CD1c-positive myeloid dendritic cell (primary cell): ENCODE results near the gene RNF135.
"Not testable (repeated sequence)": the region's sequence is repeated elsewhere in the genome, so short reads cannot be mapped to it uniquely, and the experiment has no call there.

Experiments used
- DNase-seq: peaks from one replicate; pipeline ENCODE4 v3.0.0-alpha.2; 2016; ENCODE audit errors: extremely low spot score

RNF135 gene, protein sequence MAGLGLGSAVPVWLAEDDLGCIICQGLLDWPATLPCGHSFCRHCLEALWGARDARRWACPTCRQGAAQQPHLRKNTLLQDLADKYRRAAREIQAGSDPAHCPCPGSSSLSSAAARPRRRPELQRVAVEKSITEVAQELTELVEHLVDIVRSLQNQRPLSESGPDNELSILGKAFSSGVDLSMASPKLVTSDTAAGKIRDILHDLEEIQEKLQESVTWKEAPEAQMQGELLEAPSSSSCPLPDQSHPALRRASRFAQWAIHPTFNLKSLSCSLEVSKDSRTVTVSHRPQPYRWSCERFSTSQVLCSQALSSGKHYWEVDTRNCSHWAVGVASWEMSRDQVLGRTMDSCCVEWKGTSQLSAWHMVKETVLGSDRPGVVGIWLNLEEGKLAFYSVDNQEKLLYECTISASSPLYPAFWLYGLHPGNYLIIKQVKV

GRCh38 chr17:30970831-30971567 is at the start of gene RNF135:
TSS of gene RNF135 (plus strand) at chr17:30971039. CDS start at chr17:30971074, 35 bp downstream.
- peak; percentile 76 for DNase-seq

DNA sequence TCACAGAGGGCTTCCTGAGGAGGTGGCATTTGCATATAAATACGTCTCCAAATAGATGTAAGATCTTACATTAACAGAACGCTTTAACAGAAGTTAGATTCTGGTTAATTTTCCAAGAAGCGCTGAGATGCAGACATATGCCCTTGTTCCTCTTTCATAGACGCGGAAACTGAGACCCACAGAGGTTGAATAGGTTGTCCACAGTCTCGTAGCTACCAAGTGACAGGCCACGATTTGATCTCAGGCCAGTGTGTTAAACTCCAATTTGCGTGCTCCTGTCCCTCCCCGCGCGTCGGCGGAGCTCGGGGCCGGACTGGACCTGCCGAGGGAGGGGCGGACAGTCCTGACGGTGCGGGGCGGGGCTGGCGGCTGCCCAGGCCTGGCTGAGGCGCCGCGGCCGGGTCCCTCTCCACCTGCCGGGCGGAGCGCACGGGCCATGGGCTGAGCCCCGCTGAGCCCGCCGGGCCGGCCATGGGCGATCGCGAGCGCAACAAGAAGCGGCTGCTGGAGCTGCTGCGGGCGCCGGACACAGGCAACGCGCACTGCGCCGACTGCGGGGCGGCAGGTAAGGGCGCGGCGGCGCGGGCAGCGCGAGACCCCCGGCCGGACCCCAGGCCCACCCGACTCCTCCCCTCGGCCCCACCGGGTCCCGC is 49.2 kb upstream of the RNF135 start, which contains the start of gene ADAP2:
ADAP2 (plus strand) TSS at position 402 of the 653 bp plus-strand sequence; CDS start at position 472, 70 bp downstream.
- DNase-seq = peak; percentile 84

GRCh38 chr17:30922235-30923030 is 48.4 kb upstream of the RNF135 start:
- DNase-seq = peak; percentile 32

- no peak for DNase-seq
These were observed 46.5 kb upstream of the RNF135 start for GRCh38 chr17:30924341-30924740.

GRCh38 chr17:30926516-30926915 is 44.3 kb upstream of the RNF135 start:
- DNase-seq = peak; percentile 51

GRCh38 chr17:30927756-30928155 is 43.1 kb upstream of the RNF135 start:
- no peak for DNase-seq

GRCh38 chr17:30928584-30928983 is 42.3 kb upstream of the RNF135 start:
- no peak for DNase-seq

- no peak for DNase-seq
These were observed 41.7 kb upstream of the RNF135 start for GRCh38 chr17:30929081-30929633.

GRCh38 chr17:30929861-30930260 is 41.0 kb upstream of the RNF135 start:
- not testable (repeated sequence) for DNase-seq

DNA sequence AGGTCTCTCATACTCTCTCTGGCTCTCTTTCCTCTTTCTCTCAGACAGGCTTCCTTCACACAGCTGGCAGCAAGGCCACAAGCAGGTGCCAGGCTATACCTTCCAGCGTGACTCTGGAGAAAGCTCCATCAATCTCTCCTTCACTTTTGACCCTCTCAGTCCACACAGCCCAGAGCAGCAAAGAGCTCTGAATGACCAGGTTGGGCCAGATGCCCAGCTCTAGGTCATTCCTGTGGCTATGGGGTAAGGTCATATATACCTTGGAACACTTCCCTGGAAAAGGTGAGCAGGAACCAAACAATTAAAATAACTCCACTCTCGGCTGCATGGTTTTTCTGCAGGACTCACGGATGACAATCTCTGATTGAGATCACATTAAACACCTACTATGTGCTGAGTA is 40.3 kb upstream of the RNF135 start:
- DNase-seq = no peak

DNA sequence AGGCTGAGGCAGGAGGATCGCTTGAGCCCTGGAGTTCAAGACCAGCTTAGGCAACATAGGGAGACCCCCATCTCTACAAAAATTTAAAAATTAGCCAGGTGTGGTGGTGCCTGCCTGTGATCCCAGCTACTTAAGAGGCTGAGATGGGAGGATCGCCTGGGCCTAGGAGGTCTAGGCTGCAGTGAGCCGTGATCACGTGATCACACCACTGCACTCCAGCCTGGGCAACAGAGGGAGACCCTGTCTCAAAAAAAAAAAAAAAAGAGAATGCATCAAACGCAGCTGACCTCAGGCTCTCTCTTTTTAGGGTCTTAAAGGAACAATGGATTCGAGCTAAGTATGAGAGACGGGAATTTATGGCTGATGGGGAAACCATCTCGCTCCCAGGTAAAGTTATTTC is 39.3 kb upstream of the RNF135 start:
- not testable (repeated sequence) for DNase-seq

- no peak for DNase-seq
These were observed 36.9 kb upstream of the RNF135 start for GRCh38 chr17:30933966-30934365.

GRCh38 chr17:30939051-30939689 is 31.7 kb upstream of the RNF135 start:
- no peak for DNase-seq

DNA sequence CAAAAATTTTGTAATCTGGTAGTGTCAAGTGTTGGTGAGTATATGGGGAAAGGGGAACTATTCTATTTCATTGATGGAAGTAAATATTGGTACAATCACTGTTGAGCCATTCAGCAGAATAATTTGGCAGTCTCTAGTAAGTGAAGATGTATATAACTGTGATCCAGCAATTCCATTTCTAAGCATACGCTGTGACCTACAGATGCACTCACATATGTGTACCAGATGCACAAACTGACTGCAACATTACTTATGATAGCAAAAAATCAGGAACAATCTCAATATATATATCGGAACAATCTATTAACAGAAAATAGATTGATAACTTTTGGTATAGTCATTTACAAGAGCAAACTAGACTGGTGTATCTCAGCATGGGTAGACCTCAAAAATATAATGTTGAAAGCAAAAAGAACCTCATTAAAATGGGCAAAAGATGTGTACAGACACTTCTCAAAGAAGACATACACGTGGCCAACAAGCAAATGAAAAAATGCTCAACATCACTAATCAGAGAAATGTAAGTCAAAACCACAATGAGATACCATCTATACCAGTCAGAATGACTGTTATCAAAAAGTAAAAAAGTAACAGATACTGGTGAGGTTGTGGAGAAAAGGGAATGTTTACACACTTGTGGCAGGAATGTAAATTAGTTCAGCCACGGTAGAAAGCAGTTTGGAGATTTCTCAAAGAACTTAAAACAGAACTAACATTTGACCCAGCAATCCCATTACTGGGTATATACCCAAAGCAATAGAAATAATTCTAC is 28.3 kb upstream of the RNF135 start:
- no peak for DNase-seq

DNA sequence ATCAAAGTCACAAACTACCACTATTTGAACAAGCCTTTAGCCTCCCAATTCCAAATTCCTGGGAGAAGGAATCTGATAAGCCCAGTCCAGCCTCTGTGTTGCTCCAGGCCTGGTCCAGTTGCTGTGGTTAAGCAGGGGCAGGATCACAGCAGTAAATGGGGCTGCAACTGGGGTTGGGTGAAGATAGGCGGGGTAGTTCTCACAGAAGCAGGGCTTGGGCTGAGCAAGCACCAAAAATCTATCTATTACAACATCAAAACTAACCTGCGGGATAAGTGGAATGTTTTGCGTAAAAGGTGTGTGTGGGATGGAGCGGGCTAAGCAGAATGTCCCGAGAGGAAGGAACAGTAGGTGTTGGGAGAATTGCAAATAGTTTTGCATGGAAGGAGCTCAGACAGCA is 23.0 kb upstream of the RNF135 start:
- DNase-seq = no peak

DNA sequence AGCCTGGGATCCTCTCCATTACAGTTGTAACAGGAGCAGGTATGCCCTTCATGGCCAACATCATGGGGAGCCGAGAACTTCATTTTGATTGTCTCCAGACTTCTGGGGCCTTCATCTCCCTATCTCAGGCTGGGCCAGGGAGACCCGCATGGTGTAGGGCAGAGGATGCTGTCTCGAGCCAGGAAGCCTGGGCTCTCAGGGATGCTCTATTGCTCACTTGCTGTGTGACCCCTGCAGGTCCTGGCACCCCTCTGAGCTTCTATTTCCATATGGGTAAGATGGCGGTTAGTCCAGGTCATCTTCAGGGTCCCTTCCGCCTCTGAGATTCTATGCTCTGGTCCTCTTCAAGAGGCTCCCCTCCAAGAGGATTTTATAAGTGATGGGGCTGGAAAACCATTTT is 20.6 kb upstream of the RNF135 start:
- DNase-seq = no peak

- DNase-seq = peak; percentile 69
These were observed 20.0 kb upstream of the RNF135 start for GRCh38 chr17:30950669-30951399.

DNA sequence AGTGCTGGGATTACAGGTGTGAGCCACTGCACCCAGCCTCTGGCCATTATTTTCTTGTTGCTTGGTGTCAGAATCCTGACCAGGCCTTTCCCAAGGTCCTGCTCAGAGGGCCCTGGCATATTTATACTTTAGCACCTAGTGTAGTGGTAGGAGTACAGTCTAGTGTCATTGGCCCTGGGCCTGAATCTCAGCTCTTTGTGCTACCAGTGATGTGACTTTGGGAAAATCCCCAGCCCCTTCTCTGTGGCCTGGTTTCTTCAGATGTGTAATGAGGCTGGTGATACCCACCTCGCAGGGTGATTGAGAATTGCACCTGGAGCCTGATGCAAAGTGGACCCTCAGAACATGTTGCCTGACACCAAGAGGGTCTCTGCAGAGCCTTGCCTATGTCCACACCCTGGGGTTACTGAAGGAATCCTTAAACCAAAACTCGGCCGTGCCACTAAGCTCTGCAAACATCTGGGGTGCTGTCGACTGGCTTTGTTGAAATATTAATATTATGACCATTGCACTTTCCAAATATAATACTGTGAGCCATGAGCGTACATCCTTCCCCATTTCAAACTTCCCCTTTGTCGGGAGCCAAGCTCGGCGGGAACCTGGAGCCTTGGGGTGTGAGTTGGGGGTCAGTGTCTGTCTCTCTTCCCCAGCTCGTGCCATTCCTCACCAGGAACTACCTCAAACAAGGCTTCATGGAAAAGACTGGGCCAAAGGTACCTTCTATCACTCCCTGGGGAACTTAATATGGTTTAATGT is 18.0 kb upstream of the RNF135 start:
- DNase-seq = peak; percentile 85
